Nephron progenitor cell (in vitro differentiated cells): ENCODE measurements around the gene TWSG1.
A peak's percentile ranks its signal among the peaks of the same experiment; 100 is the strongest.
"Not testable (repeated sequence)": the region's sequence is repeated elsewhere in the genome, so short reads cannot be mapped to it uniquely, and the experiment has no call there.

Experiments
- DNase-seq: peaks from one replicate; pipeline ENCODE4 v3.0.0; 2021
- H3K27ac Mint-ChIP-seq: 2 replicates; pipeline ENCODE4 v1.8.0; 2021; ENCODE audit warnings: mild to moderate bottlenecking, moderate library complexity, mixed read lengths
- H3K27me3 Mint-ChIP-seq: 2 replicates; pipeline ENCODE4 v1.8.0; 2021; ENCODE audit warnings: mild to moderate bottlenecking, low read depth, mixed read lengths; ENCODE audit not compliant: poor library complexity
- H3K36me3 Mint-ChIP-seq: 2 replicates; pipeline ENCODE4 v1.8.0; 2021; ENCODE audit warnings: low read depth, mixed read lengths
- H3K4me1 Mint-ChIP-seq: 2 replicates; pipeline ENCODE4 v1.8.0; 2021; ENCODE audit warnings: mixed read lengths
- H3K4me3 Mint-ChIP-seq: 2 replicates; pipeline ENCODE4 v1.8.0; 2021; ENCODE audit warnings: mild to moderate bottlenecking, moderate library complexity, mixed read lengths
- H3K9me3 Mint-ChIP-seq: 2 replicates; pipeline ENCODE4 v1.8.0; 2021; ENCODE audit warnings: mild to moderate bottlenecking, moderate library complexity, mixed read lengths
- TF ChIP-seq, protein P1 (sequence below): fragments of 200-600 bp; sonication (generic); IDR thresholded peaks from 2 replicates; pipeline ENCODE4 v1.5.0; 2021; ENCODE audit warnings: antibody characterized with exemption

Gene TWSG1

DNA sequence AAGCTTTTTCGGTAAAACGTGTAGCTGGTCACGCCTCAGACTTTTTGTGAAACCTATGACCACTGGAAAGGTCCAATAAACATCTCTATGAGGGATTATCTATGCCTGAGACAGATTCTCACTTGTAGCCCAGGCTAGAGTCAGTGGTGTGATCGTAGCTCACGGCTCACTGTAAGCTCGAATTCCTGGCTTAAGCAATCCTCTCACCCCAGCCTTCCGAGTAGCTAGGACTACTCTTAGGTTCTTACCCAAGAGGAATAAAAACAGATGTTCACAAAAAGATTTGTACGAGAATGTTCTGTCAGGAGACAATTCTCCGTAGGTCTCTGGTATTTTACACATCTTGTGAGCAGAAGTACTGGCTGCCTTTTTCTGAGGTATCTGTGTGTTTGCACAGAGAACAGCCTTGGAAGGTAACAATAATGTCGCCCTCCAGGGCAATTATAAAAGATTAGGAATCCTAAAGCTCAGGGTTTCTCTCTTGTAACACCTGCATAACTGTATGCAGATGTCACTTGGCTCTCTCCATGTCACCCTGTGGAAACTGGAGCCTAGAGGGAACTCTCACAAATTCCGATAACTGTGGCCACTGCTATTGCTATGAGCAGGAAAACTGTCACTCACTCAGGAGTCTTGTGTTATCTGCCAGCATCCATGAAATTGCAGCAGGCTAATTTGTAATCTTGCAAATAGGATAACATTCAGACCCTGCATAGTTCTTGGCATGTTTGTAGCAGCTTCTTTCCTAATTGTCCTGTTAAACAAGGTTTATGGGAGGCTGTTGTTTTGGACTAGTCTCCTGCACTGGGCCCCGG lies 115.2 kb downstream of the TWSG1 start:
- Mint-ChIP-seq H3K4me1 (peaks cover 26% of the 10 kb centered on the region), H3K36me3 (peaks cover 14% of the 10 kb centered on the region), H3K9me3 (peaks cover 34% of the 10 kb centered on the region), H3K27ac (peak overlapping the region; percentile 42), H3K4me3 (no peak overlapping the region), H3K27me3 (peaks cover 3% of the 10 kb centered on the region)
- TF ChIP-seq, protein P1, sequence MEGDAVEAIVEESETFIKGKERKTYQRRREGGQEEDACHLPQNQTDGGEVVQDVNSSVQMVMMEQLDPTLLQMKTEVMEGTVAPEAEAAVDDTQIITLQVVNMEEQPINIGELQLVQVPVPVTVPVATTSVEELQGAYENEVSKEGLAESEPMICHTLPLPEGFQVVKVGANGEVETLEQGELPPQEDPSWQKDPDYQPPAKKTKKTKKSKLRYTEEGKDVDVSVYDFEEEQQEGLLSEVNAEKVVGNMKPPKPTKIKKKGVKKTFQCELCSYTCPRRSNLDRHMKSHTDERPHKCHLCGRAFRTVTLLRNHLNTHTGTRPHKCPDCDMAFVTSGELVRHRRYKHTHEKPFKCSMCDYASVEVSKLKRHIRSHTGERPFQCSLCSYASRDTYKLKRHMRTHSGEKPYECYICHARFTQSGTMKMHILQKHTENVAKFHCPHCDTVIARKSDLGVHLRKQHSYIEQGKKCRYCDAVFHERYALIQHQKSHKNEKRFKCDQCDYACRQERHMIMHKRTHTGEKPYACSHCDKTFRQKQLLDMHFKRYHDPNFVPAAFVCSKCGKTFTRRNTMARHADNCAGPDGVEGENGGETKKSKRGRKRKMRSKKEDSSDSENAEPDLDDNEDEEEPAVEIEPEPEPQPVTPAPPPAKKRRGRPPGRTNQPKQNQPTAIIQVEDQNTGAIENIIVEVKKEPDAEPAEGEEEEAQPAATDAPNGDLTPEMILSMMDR, result no peak
- no peak for DNase-seq

DNA sequence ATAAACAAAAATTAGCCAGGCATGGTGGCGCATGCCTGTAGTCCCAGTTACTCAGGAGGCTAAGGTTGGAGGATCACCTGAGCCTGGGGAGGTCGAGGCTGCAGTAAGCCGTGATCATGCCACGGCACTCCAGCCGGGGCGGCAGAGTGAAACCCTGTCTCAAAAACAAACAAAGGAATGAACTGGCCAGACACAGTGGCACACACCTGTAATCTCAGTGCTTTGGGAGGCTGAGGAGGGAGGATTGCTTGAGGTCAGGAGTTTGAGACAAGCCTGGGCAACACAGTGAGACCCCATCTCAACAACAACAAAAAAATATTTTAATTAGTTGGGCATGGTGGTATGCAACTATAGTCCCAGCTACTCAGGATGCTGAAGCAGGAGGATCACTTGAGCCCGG lies 116.3 kb downstream of the TWSG1 start:
- not testable (repeated sequence) for H3K4me3 Mint-ChIP-seq, DNase-seq, H3K27me3 Mint-ChIP-seq, H3K27ac Mint-ChIP-seq
- Mint-ChIP-seq H3K36me3 (peaks cover 18% of the 10 kb centered on the region), H3K4me1 (peaks cover 26% of the 10 kb centered on the region), H3K9me3 (peaks cover 33% of the 10 kb centered on the region)
